Panc1 (cell line): ENCODE measurements around the gene SIK3. TPM values are rescaled to one million over a fixed set of nuclear protein-coding genes. Genes with fewer than 3 reads are reported as not detected.

Experiments
- ATAC-seq: fragments of 200-7000 bp; cut with Tn5 transposase; 2 replicates; pipeline ENCODE4 v1.9.1; 2020; ENCODE audit warnings: mild to moderate bottlenecking, moderate library complexity
- BruUV-seq: library from RNA; stranded (reverse); fragments of 400-500 nt; replicated peaks from 2 replicates; lab custom pipeline; 2021; lab: Mats Ljungman, UMichigan
- CTCF ChIA-PET: fragments of 300-600 bp; sonication (Branson Sonifier 250); formaldehyde crosslinking; loops from one replicate; lab custom pipeline; 2022; ENCODE audit warnings: antibody characterized with exemption; lab: Charles Lee
- POLR2A ChIA-PET: fragments of 300-600 bp; sonication (Branson Sonifier 250); formaldehyde crosslinking; loops from one replicate; lab custom pipeline; 2022; ENCODE audit warnings: antibody characterized with exemption; lab: Charles Lee
- DNase-seq: peaks from one replicate; pipeline ENCODE4 v3.0.0-alpha.2; 2010; ENCODE audit warnings: low read depth, low spot score
- H3K27ac ChIP-seq: 2 replicates; pipeline ENCODE4 v1.5.1; 2011; ENCODE audit warnings: mild to moderate bottlenecking, low read length, inconsistent platforms
- H3K27me3 ChIP-seq: fragments of 200-500 bp; sonication (Bioruptor generic); 2 replicates; pipeline ENCODE4 v1.6.0; 2014; ENCODE audit warnings: low read length, inconsistent platforms; ENCODE audit not compliant: control insufficient read depth, insufficient read depth
- H3K36me3 ChIP-seq: fragments of 200-500 bp; sonication (Bioruptor generic); 2 replicates; pipeline ENCODE4 v1.5.1; 2014; ENCODE audit warnings: inconsistent platforms, mild to moderate bottlenecking, low read length, moderate library complexity; ENCODE audit not compliant: control insufficient read depth, insufficient read depth
- H3K4me1 ChIP-seq: 2 replicates; pipeline ENCODE4 v1.5.1; 2011; ENCODE audit warnings: inconsistent platforms, mild to moderate bottlenecking, low read length, moderate library complexity; ENCODE audit not compliant: control insufficient read depth, insufficient read depth
- H3K4me3 ChIP-seq, 2 experiments: 2 replicates each; pipeline ENCODE4 v1.5.1; 2011 to 2012; ENCODE audit warnings: low read depth in 2 of 2, low read length in 2 of 2, mild to moderate bottlenecking in 2 of 2, inconsistent platforms in 1 of 2, moderate library complexity in 1 of 2
- H3K9me3 ChIP-seq: fragments of 200-500 bp; sonication (Bioruptor generic); 2 replicates; pipeline ENCODE4 v1.5.1; 2014; ENCODE audit warnings: low read depth, mild to moderate bottlenecking, inconsistent platforms, low read length, moderate library complexity; ENCODE audit not compliant: control insufficient read depth, insufficient read depth
- CTCF ChIP-seq: fragments of 450-650 bp; IDR thresholded peaks from 2 replicates; pipeline ENCODE4 v1.5.1; 2017; ENCODE audit warnings: mild to moderate bottlenecking
- POLR2AphosphoS5 ChIP-seq: IDR thresholded peaks from 2 replicates; pipeline ENCODE4 v1.6.1; 2012; ENCODE audit warnings: mild to moderate bottlenecking, low read depth, low read length, moderate library complexity
- SIN3A ChIP-seq: IDR thresholded peaks from 2 replicates; pipeline ENCODE4 v1.6.1; 2012; ENCODE audit warnings: low read depth, mild to moderate bottlenecking, low read length, moderate library complexity, borderline replicate concordance; ENCODE audit not compliant: insufficient read depth
- TCF7L2 ChIP-seq: IDR thresholded peaks from 2 replicates; pipeline ENCODE4 v1.6.1; 2011; ENCODE audit warnings: mild to moderate bottlenecking, low read depth, low read length, inconsistent platforms
- in situ Hi-C: cut with HindIII; loops from 2 replicates; pipeline ENCODE4 v1.10.0; 2016; ENCODE audit warnings: low sequenced_read_pairs, low pct_unique_long_range_greater_than_20kb
- intact Hi-C: fragments of 100-400 bp; cut with micrococcal nuclease; formaldehyde crosslinking; loops from one replicate; pipeline ENCODE4 v1.10.0; 2022; ENCODE audit not compliant: unreplicated experiment
- total RNA-seq: library from RNA; stranded (reverse); gene quantifications from one replicate; pipeline ENCODE4 v1.2.1, GENCODE V29; 2021; ENCODE audit not compliant: unreplicated experiment
- TF ChIP-seq, protein P1 (sequence below), 2 experiments: IDR thresholded peaks; 2 replicates each; pipeline ENCODE4 v1.6.1; 2011 to 2012; ENCODE audit warnings: low read depth in 2 of 2, control low read depth in 1 of 2, low read length in 1 of 2, mild to moderate bottlenecking in 1 of 2, moderate library complexity in 1 of 2; ENCODE audit not compliant: insufficient read depth in 1 of 2

Gene SIK3
- total RNA-seq, 1 experiment from 2014 or later, result 39.7 TPM

GRCh38 chr11:116833816-116834534 lies 264.3 kb downstream of the SIK3 start:
- BruUV-seq, result no TSS peak
- Histone ChIP-seq H3K27ac (no peak overlapping the region), H3K27me3 (no peaks in the 10 kb centered on the region), H3K36me3 (no peaks in the 10 kb centered on the region), H3K4me1 (peaks cover 4% of the 10 kb centered on the region; the same call in 1 of the 2 replicates), H3K4me3 (no peak overlapping the region), H3K9me3 (no peaks in the 10 kb centered on the region)
- ATAC-seq, result no peak
- no peak for DNase-seq
- CTCF ChIA-PET, result interaction anchor here (0.6 to 0.7 kb wide), 3 partner anchors 18 to 135 kb away, joined by 3 to 10 read pairs (median 9); no protein-coding TSS in a partner anchor
- POLR2A ChIA-PET, result no interaction called here
- in situ Hi-C loops, result no loop called here
- intact Hi-C loops, result no loop called here
- TF ChIP-seq TCF7L2 (no peak), CTCF (no peak), POLR2AphosphoS5 (no peak), SIN3A (no peak)
- TF ChIP-seq, protein P1, sequence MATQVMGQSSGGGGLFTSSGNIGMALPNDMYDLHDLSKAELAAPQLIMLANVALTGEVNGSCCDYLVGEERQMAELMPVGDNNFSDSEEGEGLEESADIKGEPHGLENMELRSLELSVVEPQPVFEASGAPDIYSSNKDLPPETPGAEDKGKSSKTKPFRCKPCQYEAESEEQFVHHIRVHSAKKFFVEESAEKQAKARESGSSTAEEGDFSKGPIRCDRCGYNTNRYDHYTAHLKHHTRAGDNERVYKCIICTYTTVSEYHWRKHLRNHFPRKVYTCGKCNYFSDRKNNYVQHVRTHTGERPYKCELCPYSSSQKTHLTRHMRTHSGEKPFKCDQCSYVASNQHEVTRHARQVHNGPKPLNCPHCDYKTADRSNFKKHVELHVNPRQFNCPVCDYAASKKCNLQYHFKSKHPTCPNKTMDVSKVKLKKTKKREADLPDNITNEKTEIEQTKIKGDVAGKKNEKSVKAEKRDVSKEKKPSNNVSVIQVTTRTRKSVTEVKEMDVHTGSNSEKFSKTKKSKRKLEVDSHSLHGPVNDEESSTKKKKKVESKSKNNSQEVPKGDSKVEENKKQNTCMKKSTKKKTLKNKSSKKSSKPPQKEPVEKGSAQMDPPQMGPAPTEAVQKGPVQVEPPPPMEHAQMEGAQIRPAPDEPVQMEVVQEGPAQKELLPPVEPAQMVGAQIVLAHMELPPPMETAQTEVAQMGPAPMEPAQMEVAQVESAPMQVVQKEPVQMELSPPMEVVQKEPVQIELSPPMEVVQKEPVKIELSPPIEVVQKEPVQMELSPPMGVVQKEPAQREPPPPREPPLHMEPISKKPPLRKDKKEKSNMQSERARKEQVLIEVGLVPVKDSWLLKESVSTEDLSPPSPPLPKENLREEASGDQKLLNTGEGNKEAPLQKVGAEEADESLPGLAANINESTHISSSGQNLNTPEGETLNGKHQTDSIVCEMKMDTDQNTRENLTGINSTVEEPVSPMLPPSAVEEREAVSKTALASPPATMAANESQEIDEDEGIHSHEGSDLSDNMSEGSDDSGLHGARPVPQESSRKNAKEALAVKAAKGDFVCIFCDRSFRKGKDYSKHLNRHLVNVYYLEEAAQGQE (IDR thresholded peaks at IDR 0.05; ENCODE audit: insufficient read depth in 1 of 2, low read depth in 2 of 2, low read length in 1 of 2), result no peak

- TF ChIP-seq TCF7L2, result no peak
- TF ChIP-seq POLR2AphosphoS5, result no peak
- no peak for TF ChIP-seq SIN3A
- TF ChIP-seq, protein P1 (IDR thresholded peaks at IDR 0.05; ENCODE audit: insufficient read depth in 1 of 2, low read depth in 2 of 2, low read length in 1 of 2), result no peak
- TF ChIP-seq CTCF, result no peak
- DNase-seq (no peak), ATAC-seq (no peak)
- in situ Hi-C loops (no loop called here), intact Hi-C loops (no loop called here)
- BruUV-seq, result no TSS peak
- ChIA-PET POLR2A (no interaction called here), CTCF (no interaction called here)
- Histone ChIP-seq H3K4me1 (peaks cover 4% of the 10 kb centered on the region; the same call in 1 of the 2 replicates), H3K27me3 (no peaks in the 10 kb centered on the region), H3K36me3 (no peaks in the 10 kb centered on the region), H3K27ac (no peak overlapping the region), H3K4me3 (no peak overlapping the region), H3K9me3 (no peaks in the 10 kb centered on the region)
Observed at GRCh38 chr11:116833491-116833815, 264.8 kb downstream of the SIK3 start.
